T-helper 1 cell treated with Interleukin-12 subunit alpha and Interleukin-12 subunit beta and Interleukin-4 antibody, amounts not matched to agents 30 ng/mL and 1 ng/mL, for 36 hours (primary cell): ENCODE measurements around the gene SNAP91. TPM values are rescaled to one million over a fixed set of nuclear protein-coding genes. Genes with fewer than 3 reads are reported as not detected.
"Not testable (repeated sequence)": the region's sequence is repeated elsewhere in the genome, so short reads cannot be mapped to it uniquely, and the experiment has no call there.

ENCODE experiments used
- intact Hi-C: fragments of 100-400 bp; cut with micrococcal nuclease; formaldehyde crosslinking; loops from one replicate; pipeline ENCODE4 v1.15.1; 2024
- total RNA-seq: library from RNA; stranded (reverse); gene quantifications from 2 replicates; pipeline ENCODE4 v1.2.3, GENCODE V29; 2022

The SNAP91 gene
- total RNA-seq: not detected in 2 replicates

- intact Hi-C loops: no loop called here
These were observed at the start of gene SNAP91 for GRCh38 chr6:83708970-83709747. TSS of gene SNAP91 (minus strand) at chr6:83709101. CDS start at chr6:83707927, 1,174 bp downstream.

- intact Hi-C loops: no loop called here
These were observed 49.6 kb upstream of the SNAP91 start for GRCh38 chr6:83758533-83758932.

- intact Hi-C loops: no loop called here
These were observed 48.1 kb upstream of the SNAP91 start for GRCh38 chr6:83757021-83757420.

GRCh38 chr6:83756565-83756964 is 47.7 kb upstream of the SNAP91 start:
- intact Hi-C loops: no loop called here

GRCh38 chr6:83752375-83752774 is 43.5 kb upstream of the SNAP91 start:
- intact Hi-C loops: not testable (repeated sequence)

- intact Hi-C loops: no loop called here
These were observed 32.2 kb upstream of the SNAP91 start for GRCh38 chr6:83741089-83741488.

GRCh38 chr6:83735461-83735860 is 26.6 kb upstream of the SNAP91 start:
- intact Hi-C loops: no loop called here

GRCh38 chr6:83729871-83730270 is 21.0 kb upstream of the SNAP91 start:
- intact Hi-C loops: no loop called here

GRCh38 chr6:83722876-83723275 is 14.0 kb upstream of the SNAP91 start:
- intact Hi-C loops: no loop called here

GRCh38 chr6:83717809-83718208 is 8.9 kb upstream of the SNAP91 start:
- intact Hi-C loops: no loop called here

GRCh38 chr6:83711958-83712357 is 3.1 kb upstream of the SNAP91 start:
- intact Hi-C loops: no loop called here

GRCh38 chr6:83709748-83710050 is 798 bp upstream of the SNAP91 start:
- intact Hi-C loops: no loop called here

GRCh38 chr6:83708546-83708969 is 343 bp downstream of the SNAP91 start:
- intact Hi-C loops: no loop called here

- intact Hi-C loops: no loop called here
These were observed 914 bp downstream of the SNAP91 start for GRCh38 chr6:83707829-83708545.

- intact Hi-C loops: no loop called here
These were observed 6.2 kb downstream of the SNAP91 start for GRCh38 chr6:83702749-83703148.

- intact Hi-C loops: no loop called here
These were observed 6.8 kb downstream of the SNAP91 start for GRCh38 chr6:83702077-83702476.

- intact Hi-C loops: no loop called here
These were observed 12.2 kb downstream of the SNAP91 start for GRCh38 chr6:83696674-83697073.

GRCh38 chr6:83685481-83685880 is 23.4 kb downstream of the SNAP91 start:
- intact Hi-C loops: no loop called here

- intact Hi-C loops: no loop called here
These were observed 31.1 kb downstream of the SNAP91 start for GRCh38 chr6:83677791-83678190.

GRCh38 chr6:83637953-83638352 is 70.9 kb downstream of the SNAP91 start:
- intact Hi-C loops: no loop called here

- intact Hi-C loops: no loop called here
These were observed 72.1 kb downstream of the SNAP91 start for GRCh38 chr6:83636800-83637199.

GRCh38 chr6:83633609-83634008 is 75.3 kb downstream of the SNAP91 start:
- intact Hi-C loops: no loop called here

GRCh38 chr6:83633149-83633548 is 75.8 kb downstream of the SNAP91 start:
- intact Hi-C loops: no loop called here
